Astrocyte of the spinal cord (primary cell): ENCODE data around the gene TENM3.

ENCODE experiments used
- DNase-seq: peaks from one replicate; pipeline ENCODE4 v3.0.0; 2011; ENCODE audit warnings: low read depth, low spot score
- H3K4me3 ChIP-seq: 2 replicates; pipeline ENCODE4 v1.5.1; 2011; ENCODE audit warnings: low read depth, mild to moderate bottlenecking, low read length, moderate library complexity
- in situ Hi-C: cut with HindIII; loops from 2 replicates; pipeline ENCODE4 v1.10.0; 2017; ENCODE audit warnings: low sequenced_read_pairs
- TF ChIP-seq, protein P1 (sequence below): IDR thresholded peaks from 2 replicates; pipeline ENCODE4 v1.5.1; 2012; ENCODE audit warnings: low read depth, mild to moderate bottlenecking, low read length, inconsistent platforms

Gene TENM3

GRCh38 chr4:182825003-182825402, 581.8 kb downstream of the TENM3 start:
- no peak overlapping the region for H3K4me3 ChIP-seq
- no peak for DNase-seq
- in situ Hi-C loops, result no loop called here
- TF ChIP-seq, protein P1, sequence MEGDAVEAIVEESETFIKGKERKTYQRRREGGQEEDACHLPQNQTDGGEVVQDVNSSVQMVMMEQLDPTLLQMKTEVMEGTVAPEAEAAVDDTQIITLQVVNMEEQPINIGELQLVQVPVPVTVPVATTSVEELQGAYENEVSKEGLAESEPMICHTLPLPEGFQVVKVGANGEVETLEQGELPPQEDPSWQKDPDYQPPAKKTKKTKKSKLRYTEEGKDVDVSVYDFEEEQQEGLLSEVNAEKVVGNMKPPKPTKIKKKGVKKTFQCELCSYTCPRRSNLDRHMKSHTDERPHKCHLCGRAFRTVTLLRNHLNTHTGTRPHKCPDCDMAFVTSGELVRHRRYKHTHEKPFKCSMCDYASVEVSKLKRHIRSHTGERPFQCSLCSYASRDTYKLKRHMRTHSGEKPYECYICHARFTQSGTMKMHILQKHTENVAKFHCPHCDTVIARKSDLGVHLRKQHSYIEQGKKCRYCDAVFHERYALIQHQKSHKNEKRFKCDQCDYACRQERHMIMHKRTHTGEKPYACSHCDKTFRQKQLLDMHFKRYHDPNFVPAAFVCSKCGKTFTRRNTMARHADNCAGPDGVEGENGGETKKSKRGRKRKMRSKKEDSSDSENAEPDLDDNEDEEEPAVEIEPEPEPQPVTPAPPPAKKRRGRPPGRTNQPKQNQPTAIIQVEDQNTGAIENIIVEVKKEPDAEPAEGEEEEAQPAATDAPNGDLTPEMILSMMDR, result no peak

DNA sequence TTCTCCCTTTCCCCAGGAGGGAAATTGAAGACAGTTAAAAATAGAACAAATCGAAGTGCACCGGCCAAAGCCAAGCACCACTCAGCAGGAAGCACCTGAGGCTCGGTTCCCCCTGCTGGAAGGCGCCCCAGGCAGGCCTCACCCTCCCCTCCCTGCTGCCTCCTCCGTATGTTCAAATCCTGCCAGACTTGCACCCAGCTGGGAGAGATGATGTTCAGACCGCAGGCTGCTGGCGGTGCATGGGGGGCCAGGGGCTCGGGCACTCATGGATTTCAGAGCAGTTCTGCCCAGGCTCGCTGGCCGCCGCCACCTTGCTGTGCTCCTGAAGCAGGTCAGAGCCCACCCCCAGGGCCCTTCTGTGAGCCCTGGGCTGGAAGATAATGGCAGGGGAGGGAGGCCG, 582.6 kb downstream of the TENM3 start:
- TF ChIP-seq, protein P1, result no peak

GRCh38 chr4:182826391-182826790, 583.2 kb downstream of the TENM3 start:
- no peak for DNase-seq
- in situ Hi-C loops, result no loop called here
- H3K4me3 ChIP-seq, result no peak overlapping the region
- TF ChIP-seq, protein P1, result no peak

More for the DNA sequence above, 582.6 kb downstream of the TENM3 start:
- DNase-seq, result no peak
- in situ Hi-C loops, result no loop called here
- no peak overlapping the region for H3K4me3 ChIP-seq

DNA sequence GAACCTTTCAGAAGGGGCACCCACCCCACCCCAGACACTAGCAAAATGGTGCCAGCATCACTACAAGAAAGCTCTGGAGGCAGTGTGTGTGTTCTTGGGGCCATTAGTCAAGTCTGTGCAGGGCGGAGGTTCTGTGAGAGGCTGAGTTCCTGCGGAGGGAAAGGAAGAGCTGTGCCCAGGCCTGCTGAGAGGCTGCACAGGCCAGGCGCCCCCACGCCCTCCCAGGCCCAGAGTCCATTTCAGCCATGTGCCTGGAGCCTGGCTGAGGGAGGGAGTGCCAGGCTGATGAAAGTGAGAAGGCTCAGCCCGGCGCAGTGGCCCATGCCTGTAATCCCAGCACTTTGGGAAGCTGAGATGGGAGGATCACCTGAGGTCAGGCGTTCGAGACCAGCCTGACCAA, 584.0 kb downstream of the TENM3 start:
- in situ Hi-C loops, result no loop called here
- no peak for DNase-seq
- no peak overlapping the region for H3K4me3 ChIP-seq
- TF ChIP-seq, protein P1, result no peak

DNA sequence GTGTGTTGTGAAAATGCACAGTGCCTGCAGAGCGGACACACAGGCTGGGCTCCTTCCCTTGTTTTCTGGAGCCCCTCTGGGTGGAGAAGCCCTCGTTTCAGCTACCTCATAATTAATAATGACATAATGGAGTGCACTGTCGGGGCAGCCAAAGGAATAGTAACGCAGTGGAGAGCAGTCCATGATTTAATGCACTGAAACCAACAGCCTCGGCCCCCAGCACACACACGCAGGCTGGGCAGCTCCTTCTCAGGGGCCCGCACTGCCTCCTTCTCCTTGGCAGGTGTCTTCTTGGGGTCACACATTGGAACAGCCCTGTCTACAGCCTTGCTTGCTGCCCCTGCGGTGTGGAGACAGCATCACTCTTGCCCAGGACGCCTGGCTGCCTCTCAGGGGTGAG, 584.8 kb downstream of the TENM3 start:
- in situ Hi-C loops, result no loop called here

DNA sequence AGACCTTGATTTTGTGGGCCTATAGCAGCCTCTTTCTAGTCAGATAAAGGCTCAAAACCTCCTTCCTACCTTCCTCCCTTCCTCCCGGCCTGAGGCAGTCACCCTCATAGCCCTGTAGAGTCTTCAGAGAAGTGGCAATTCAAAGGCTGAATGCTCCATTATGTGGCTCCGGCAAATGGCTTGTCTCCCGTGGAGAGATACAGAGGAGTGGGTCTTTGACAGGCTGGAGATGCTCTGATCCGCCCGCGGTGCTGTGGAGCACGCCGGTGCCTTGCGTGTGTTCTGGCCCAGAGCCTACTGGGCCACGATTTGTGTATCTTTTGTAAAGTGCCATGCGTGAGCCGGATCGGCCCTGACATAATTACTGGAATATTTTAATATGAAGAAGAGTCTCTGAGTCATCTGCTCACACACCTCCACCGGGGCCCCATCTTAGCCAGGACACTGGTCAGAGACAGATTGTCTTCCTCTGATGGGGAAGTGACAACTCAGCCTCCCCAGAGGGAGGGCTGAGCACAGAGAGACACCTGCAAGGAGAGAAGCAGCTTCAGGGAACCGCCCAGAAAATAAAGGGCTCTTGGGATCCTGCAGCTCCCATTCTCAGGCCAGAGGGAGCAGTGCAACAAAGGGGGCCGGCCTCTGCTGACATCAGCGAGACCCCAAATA, 585.3 kb downstream of the TENM3 start:
- no peak for DNase-seq
- TF ChIP-seq, protein P1, result no peak
- H3K4me3 ChIP-seq, result no peak overlapping the region
- in situ Hi-C loops, result no loop called here

More for the DNA sequence above, 584.8 kb downstream of the TENM3 start:
- TF ChIP-seq, protein P1, result no peak
- H3K4me3 ChIP-seq, result no peak overlapping the region
- DNase-seq, result no peak
